Epithelial cell of proximal tubule (primary cell): ENCODE results near the gene FOXC2. TPM values are rescaled to one million over a fixed set of nuclear protein-coding genes. Genes with fewer than 3 reads are reported as not detected.

Experiments used
- DNase-seq: peaks from one replicate; pipeline ENCODE4 v3.0.0-alpha.2; 2011; ENCODE audit warnings: low read depth
- H3K4me3 ChIP-seq: 2 replicates; pipeline ENCODE4 v1.5.1; 2011; ENCODE audit warnings: low read depth, mild to moderate bottlenecking, low read length
- total RNA-seq: library from RNA; depleted of rRNA; stranded (reverse); fragments of >200 nt; gene quantifications from 2 replicates; pipeline ENCODE4 v1.2.3, GENCODE V29; 2015
- TF ChIP-seq, protein P1 (sequence below): conservative IDR thresholded peaks from 2 replicates; pipeline ENCODE4 v1.5.1; 2012; ENCODE audit warnings: low read depth, mild to moderate bottlenecking, low read length

Gene FOXC2
- total RNA-seq, 1 donor from 2014 or later: 26.5 TPM

DNA sequence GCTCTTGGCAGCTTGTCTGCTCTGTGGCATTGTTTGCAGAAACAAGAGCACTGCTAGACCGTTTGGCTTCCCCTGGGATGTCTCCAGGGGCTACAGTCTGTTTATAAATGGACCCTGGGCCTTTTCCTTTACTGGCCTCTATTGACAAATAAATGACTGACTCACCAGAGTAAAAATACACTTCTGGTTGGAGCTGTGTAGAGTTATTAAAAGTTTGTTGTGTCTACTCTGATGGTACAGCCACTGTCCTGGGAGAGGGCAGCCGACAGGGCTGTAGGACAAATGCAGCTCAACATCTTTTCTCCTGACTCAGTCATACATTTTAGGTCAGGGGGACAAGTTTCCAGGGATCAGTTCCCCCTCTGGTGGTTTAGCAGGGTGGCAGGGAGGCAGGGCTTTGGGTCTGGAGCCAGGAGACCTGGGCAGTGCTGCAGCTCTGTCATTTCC lies 41.7 kb downstream of the FOXC2 start:
- H3K4me3 ChIP-seq: no peak overlapping the region
- no peak for DNase-seq
- TF ChIP-seq, protein P1, sequence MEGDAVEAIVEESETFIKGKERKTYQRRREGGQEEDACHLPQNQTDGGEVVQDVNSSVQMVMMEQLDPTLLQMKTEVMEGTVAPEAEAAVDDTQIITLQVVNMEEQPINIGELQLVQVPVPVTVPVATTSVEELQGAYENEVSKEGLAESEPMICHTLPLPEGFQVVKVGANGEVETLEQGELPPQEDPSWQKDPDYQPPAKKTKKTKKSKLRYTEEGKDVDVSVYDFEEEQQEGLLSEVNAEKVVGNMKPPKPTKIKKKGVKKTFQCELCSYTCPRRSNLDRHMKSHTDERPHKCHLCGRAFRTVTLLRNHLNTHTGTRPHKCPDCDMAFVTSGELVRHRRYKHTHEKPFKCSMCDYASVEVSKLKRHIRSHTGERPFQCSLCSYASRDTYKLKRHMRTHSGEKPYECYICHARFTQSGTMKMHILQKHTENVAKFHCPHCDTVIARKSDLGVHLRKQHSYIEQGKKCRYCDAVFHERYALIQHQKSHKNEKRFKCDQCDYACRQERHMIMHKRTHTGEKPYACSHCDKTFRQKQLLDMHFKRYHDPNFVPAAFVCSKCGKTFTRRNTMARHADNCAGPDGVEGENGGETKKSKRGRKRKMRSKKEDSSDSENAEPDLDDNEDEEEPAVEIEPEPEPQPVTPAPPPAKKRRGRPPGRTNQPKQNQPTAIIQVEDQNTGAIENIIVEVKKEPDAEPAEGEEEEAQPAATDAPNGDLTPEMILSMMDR: no peak

DNA sequence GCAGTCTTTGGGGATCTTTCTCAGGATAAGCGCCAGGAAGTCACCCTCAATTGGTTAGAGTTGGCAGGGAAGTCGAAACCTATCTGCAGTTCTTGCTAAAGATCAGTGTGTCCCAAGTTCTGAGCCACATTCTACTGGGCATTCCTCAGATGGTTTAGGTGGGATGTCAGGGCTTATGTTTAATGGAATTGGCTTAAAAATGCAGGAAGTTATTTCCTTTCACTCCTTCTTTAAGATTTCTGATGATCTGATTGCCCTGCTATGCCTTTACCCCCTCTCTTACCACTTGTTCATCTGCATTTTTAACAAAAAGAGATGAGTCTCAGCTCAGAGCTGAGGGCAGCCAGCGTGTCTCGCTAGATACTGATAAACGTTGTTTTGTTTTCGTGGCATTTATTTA lies 42.5 kb downstream of the FOXC2 start:
- peak; percentile 85 for DNase-seq
- TF ChIP-seq, protein P1: no peak
- no peak overlapping the region for H3K4me3 ChIP-seq

GRCh38 chr16:86609661-86610060 lies 43.0 kb downstream of the FOXC2 start:
- TF ChIP-seq, protein P1: no peak

GRCh38 chr16:86610779-86611524 lies 44.3 kb downstream of the FOXC2 start:
- TF ChIP-seq, protein P1: no peak
- no peak for DNase-seq
- no peak overlapping the region for H3K4me3 ChIP-seq

More at GRCh38 chr16:86609661-86610060, 43.0 kb downstream of the FOXC2 start:
- H3K4me3 ChIP-seq: no peak overlapping the region
- no peak for DNase-seq

GRCh38 chr16:86611525-86611855 lies 44.9 kb downstream of the FOXC2 start:
- TF ChIP-seq, protein P1: no peak
- no peak overlapping the region for H3K4me3 ChIP-seq
- no peak for DNase-seq

DNA sequence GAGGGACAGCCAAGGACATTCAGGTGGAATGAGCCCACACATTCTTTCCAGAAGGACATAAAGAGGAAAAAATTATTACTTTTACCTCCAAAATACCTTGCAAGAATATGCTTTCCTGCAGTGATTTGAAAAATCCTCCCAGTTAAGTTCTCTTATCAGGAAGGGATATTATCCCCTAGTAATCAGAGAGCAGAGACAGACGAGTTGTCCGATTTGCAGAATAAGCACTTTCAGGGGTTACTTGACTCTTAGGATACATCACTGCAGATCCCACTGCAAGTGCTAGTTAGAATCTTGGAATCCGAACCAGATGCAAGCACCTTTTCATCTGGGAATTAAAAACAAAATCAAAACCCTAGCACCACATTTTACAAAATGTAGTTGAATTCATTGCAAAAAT lies 45.3 kb downstream of the FOXC2 start:
- H3K4me3 ChIP-seq: no peak overlapping the region
- TF ChIP-seq, protein P1: no peak
- DNase-seq: no peak

- H3K4me3 ChIP-seq: no peak overlapping the region
- TF ChIP-seq, protein P1: no peak
- no peak for DNase-seq
Measured at GRCh38 chr16:86614699-86615098, 48.1 kb downstream of the FOXC2 start.
